ENCODE data around the gene CALD1. TPM values are rescaled to one million over a fixed set of nuclear protein-coding genes. Genes with fewer than 3 reads are reported as not detected.

The CALD1 gene
- total RNA-seq, 4 donors from 2014 or later = 162 to 401 (median 226) TPM

GRCh38 chr7:134763960-134764359, 15.5 kb upstream of the CALD1 start:
- 72% methylated on average over 1 of the region's 1 CpG; no CpG with 5 or more reads in 1 of the 2 donors for WGBS, 2 donors (ENCODE audit: low coverage in 1 of 2)
- intact Hi-C loops (cut with DNase I; ENCODE audit: low total_unique reads) = no loop called here

GRCh38 chr7:134764365-134764764, 15.1 kb upstream of the CALD1 start:
- H3K27ac ChIP-seq = no peak overlapping the region
- in situ Hi-C loops (cut with MboI; ENCODE audit: low pct_ligation_motif_present in 1 of 4, low pct_unique_long_range_greater_than_20kb in 1 of 4, low sequenced_read_pairs in 3 of 4) = no loop called here

More at GRCh38 chr7:134763960-134764359, 15.5 kb upstream of the CALD1 start:
- DNase-seq = no peak
- Histone ChIP-seq H3K27ac (no peak overlapping the region), H3K27me3 (no peaks in the 10 kb centered on the region), H3K9me3 (no peaks in the 10 kb centered on the region), H3K4me3 (no peak overlapping the region), H3K4me1 (no peaks in the 10 kb centered on the region), H3K36me3 (no peaks in the 10 kb centered on the region)
- in situ Hi-C loops (cut with MboI; ENCODE audit: low pct_ligation_motif_present in 1 of 4, low pct_unique_long_range_greater_than_20kb in 1 of 4, low sequenced_read_pairs in 3 of 4) = no loop called here
- TF ChIP-seq EP300 (IDR thresholded peaks at IDR 0.05; ENCODE audit: low read depth) = no peak

GRCh38 chr7:134766779-134767519, 12.5 kb upstream of the CALD1 start:
- no peak overlapping the region for H3K4me3 ChIP-seq
- H3K36me3 ChIP-seq = no peaks in the 10 kb centered on the region
- peak overlapping the region in 3 of 4 donors; percentile 21 to 41 (median 25) for H3K27ac ChIP-seq
- H3K9me3 ChIP-seq = no peaks in the 10 kb centered on the region
- in situ Hi-C loops (cut with MboI; ENCODE audit: low pct_ligation_motif_present in 1 of 4, low pct_unique_long_range_greater_than_20kb in 1 of 4, low sequenced_read_pairs in 3 of 4) (no loop called here), intact Hi-C loops (cut with DNase I; ENCODE audit: low total_unique reads) (no loop called here)
- no peaks in the 10 kb centered on the region for H3K4me1 ChIP-seq
- 51 to 59% methylated on average over 13 to 15 of the region's 15 CpGs for WGBS, 2 donors (ENCODE audit: low coverage in 1 of 2)
- H3K27me3 ChIP-seq = no peaks in the 10 kb centered on the region
- no peak for DNase-seq
- TF ChIP-seq EP300 (IDR thresholded peaks at IDR 0.05; ENCODE audit: low read depth) = no peak
- TF ChIP-seq POLR2A (IDR thresholded peaks at IDR 0.05) = no peak
- no peak for TF ChIP-seq POLR2AphosphoS5 (IDR thresholded peaks at IDR 0.05)
- TF ChIP-seq CTCF (IDR thresholded peaks at IDR 0.05) = no peak

More at GRCh38 chr7:134764365-134764764, 15.1 kb upstream of the CALD1 start:
- Histone ChIP-seq H3K4me3 (no peak overlapping the region), H3K9me3 (no peaks in the 10 kb centered on the region), H3K36me3 (no peaks in the 10 kb centered on the region), H3K27me3 (no peaks in the 10 kb centered on the region), H3K4me1 (no peaks in the 10 kb centered on the region)
- WGBS, 2 donors (ENCODE audit: low coverage in 1 of 2) = 76 to 82% methylated on average over 1 of the region's 1 CpG
- TF ChIP-seq POLR2AphosphoS5 (IDR thresholded peaks at IDR 0.05) (no peak), POLR2A (IDR thresholded peaks at IDR 0.05) (no peak), CTCF (IDR thresholded peaks at IDR 0.05) (no peak), EP300 (IDR thresholded peaks at IDR 0.05; ENCODE audit: low read depth) (no peak)
- intact Hi-C loops (cut with DNase I; ENCODE audit: low total_unique reads) = no loop called here
- no peak for DNase-seq

GRCh38 chr7:134767520-134768168, 11.8 kb upstream of the CALD1 start:
- intact Hi-C loops (cut with DNase I; ENCODE audit: low total_unique reads) = no loop called here
- peak overlapping the region in 2 of 4 donors; percentile 21 to 41 for H3K27ac ChIP-seq
- TF ChIP-seq POLR2AphosphoS5 (IDR thresholded peaks at IDR 0.05) = no peak
- TF ChIP-seq EP300 (IDR thresholded peaks at IDR 0.05; ENCODE audit: low read depth) = no peak
- no peak for TF ChIP-seq CTCF (IDR thresholded peaks at IDR 0.05)
- no peaks in the 10 kb centered on the region for H3K4me1 ChIP-seq
- in situ Hi-C loops (cut with MboI; ENCODE audit: low pct_ligation_motif_present in 1 of 4, low pct_unique_long_range_greater_than_20kb in 1 of 4, low sequenced_read_pairs in 3 of 4) = no loop called here
- H3K4me3 ChIP-seq = no peak overlapping the region
- DNase-seq = no peak
- no peaks in the 10 kb centered on the region for H3K36me3 ChIP-seq
- WGBS, 2 donors (ENCODE audit: low coverage in 1 of 2) = 71 to 78% methylated on average over 3 to 5 of the region's 5 CpGs
- no peaks in the 10 kb centered on the region for H3K9me3 ChIP-seq
- no peaks in the 10 kb centered on the region for H3K27me3 ChIP-seq
